Left cardiac atrium (tissue), 4 donors: ENCODE results near the gene TTC28. TPM values are rescaled to one million over a fixed set of nuclear protein-coding genes. Genes with fewer than 3 reads are reported as not detected.

Experiments
- ATAC-seq, 2 donors: fragments of 200-7000 bp; cut with Tn5 transposase; one replicate each; pipeline ENCODE4 v1.9.1; 2020; ENCODE audit warnings: mild to moderate bottlenecking in 2 of 2, moderate library complexity in 2 of 2
- DNase-seq: peaks from one replicate; pipeline ENCODE4 v3.0.0-alpha.2; 2020
- intact Hi-C, 2 donors: fragments of 100-400 bp; cut with DNase I; formaldehyde crosslinking; loops; one replicate each; pipeline versions ENCODE4 v1.14.1 to v1.15.1; 2022 to 2023
- total RNA-seq, 2 donors: library from RNA; stranded (reverse); fragmentation: NEBNext Ultra II Directional; extraction: Animal tissue kit (Norgen Biotek cat#: 25700); gene quantifications; one replicate each; pipeline ENCODE4 v1.2.1, GENCODE V29; 2021
- donor health status: DM: no; HTN: yes; CAD: no.
- donor health status: DM: no; HTN: yes; CAD: no; lungs with severe emphysema.
- donor health status: DM: yes; HTN: yes; CAD: no.
- donor health status: Dilated cardiomyopathy.

Gene TTC28
- total RNA-seq, 2 donors from 2014 or later, result 15.0 to 18.2 TPM

DNA sequence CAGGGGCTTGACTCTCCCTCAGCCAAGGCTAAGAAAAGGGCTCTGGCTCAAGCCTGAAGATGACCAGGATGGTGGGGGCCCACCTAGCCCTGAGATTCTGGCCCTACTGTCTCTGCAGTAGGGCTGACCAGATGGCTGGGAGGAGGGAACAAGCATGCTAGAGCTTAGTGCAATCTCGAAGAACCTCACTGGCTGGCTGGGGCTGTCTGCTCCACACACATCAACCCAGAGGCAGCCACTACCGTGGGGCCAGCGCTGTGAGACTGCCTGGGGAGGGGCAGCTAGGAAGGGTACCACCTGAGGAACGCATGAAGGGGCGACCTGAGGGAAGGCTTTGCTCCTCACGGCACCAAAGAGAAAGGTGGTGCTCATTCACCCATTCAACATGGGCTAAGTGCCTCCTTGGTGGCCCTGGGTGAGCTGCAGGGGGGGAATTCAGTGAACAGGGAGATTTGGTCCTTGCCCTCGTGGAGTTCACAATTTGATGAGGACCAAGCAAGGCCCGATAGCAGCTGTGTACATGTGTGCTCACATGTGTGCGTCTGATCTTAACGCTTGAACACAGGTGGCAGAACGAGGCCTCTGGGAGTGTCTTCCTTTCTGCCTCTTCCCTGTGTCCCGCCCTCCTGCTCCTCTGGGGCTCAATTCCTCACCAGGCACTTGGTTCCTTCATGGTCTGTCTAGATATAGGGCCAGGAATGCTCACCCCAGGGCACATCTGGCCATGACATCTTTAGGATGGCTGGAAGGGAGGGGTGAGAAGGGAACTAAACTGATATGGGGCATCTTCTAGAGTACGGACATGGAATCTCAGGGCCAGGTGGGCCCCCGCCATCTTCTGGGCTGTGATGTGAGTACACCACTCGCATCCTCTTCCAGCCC is 658.3 kb downstream of the TTC28 start:
- intact Hi-C loops, result loop anchor here (2.0 to 10.0 kb wide), 3 partner anchors 573 to 813 kb away; no protein-coding TSS in a partner anchor
- peak; percentile 10 for DNase-seq

GRCh38 chr22:28019881-28020861 is 659.5 kb downstream of the TTC28 start:
- ATAC-seq (peak; percentile 71), DNase-seq (peak; percentile 79)
- intact Hi-C loops, result loop anchor here (2.0 to 10.0 kb wide), 3 partner anchors 575 to 815 kb away; no protein-coding TSS in a partner anchor

More for the DNA sequence above, 658.3 kb downstream of the TTC28 start:
- no peak for ATAC-seq

- intact Hi-C loops, result no loop called here
- ATAC-seq, result no peak
- DNase-seq, result peak; percentile 14
These were observed 660.3 kb downstream of the TTC28 start for GRCh38 chr22:28019360-28019759.

- ATAC-seq (no peak), DNase-seq (peak; percentile 14)
- intact Hi-C loops, result no loop called here
These were observed 661.1 kb downstream of the TTC28 start for GRCh38 chr22:28018461-28018927.

- intact Hi-C loops, result no loop called here
- ATAC-seq, result no peak
- no peak for DNase-seq
These were observed 661.8 kb downstream of the TTC28 start for GRCh38 chr22:28017859-28018258.

GRCh38 chr22:28017558-28017820 is 662.2 kb downstream of the TTC28 start:
- no peak for DNase-seq
- ATAC-seq, result no peak
- intact Hi-C loops, result no loop called here

GRCh38 chr22:28016781-28017557 is 662.7 kb downstream of the TTC28 start:
- intact Hi-C loops, result no loop called here
- ATAC-seq (no peak), DNase-seq (peak; percentile 16)

DNA sequence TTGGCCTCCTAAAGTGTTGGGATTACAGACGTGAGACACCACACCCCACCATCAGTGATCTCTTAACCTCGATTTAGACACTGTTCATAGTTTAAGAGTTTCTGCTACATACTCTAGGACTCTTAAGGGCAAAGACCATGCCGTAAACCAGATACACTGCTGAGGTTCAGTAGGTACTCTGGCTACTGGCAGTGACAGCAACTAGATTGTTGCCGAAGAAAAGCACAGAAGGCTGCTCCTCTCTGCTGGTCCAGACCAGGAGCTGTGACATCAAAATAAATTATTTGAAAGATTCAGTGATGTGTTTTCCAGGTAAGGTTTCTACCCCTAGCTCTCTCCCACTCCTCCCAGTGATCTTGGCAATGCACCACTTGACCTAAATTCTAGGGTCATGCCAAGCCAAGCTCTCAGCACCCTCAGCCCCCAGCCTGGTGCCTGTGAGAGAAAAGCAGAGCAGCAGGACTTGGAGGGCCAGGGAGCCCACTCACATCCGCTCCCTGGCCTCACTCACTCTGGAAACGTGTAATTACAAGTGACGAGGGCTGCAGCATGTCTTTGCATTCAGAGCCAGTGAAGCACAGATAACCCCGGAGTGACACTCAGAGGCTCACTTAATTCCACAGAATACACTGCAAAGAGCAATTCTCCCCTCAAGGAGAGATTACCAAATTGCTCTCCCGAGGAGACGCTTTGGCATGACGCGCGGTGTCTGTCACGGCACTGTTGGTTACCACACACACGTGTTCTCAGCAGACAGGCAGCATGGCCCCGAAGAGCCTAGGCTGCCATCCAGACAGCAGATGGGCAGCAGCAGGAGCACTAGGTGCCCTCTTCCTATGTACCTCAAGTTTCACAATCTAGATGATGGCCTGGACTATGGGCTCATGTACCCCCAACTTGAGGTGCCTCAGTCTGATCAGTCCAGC is 663.7 kb downstream of the TTC28 start:
- DNase-seq, result peak; percentile 35
- intact Hi-C loops, result no loop called here
- peak in 1 of 2 donors; percentile 43 for ATAC-seq

- ATAC-seq, result no peak
- intact Hi-C loops, result no loop called here
These were observed 664.6 kb downstream of the TTC28 start for GRCh38 chr22:28015046-28015425.

GRCh38 chr22:28014211-28015045 is 665.2 kb downstream of the TTC28 start:
- DNase-seq, result peak; percentile 14
- no peak for ATAC-seq
- intact Hi-C loops, result no loop called here

More at GRCh38 chr22:28015046-28015425, 664.6 kb downstream of the TTC28 start:
- DNase-seq, result peak; percentile 17

DNA sequence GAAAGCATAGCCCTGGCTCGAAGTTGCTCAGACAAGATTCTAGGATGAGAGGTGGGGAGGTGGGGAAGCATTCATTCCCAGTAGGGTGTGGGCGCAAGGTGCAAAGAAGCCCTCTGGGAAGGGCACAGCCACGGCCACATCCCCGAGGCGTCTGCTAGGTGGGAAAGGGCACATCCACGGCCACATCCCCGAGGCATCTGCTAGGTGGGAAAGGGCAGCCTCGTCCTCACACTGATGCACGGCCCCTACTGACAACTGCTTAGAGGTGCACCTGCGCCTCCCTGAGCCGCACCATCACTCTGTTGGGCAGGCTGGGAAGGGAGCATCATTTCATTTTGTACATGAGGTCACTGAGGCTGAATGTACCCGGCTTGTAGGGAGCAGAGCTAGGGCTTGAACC is 666.0 kb downstream of the TTC28 start:
- intact Hi-C loops, result no loop called here
- DNase-seq (peak; percentile 15), ATAC-seq (no peak)

GRCh38 chr22:28012832-28013460 is 666.7 kb downstream of the TTC28 start:
- ATAC-seq (no peak), DNase-seq (peak; percentile 8)
- intact Hi-C loops, result no loop called here

DNA sequence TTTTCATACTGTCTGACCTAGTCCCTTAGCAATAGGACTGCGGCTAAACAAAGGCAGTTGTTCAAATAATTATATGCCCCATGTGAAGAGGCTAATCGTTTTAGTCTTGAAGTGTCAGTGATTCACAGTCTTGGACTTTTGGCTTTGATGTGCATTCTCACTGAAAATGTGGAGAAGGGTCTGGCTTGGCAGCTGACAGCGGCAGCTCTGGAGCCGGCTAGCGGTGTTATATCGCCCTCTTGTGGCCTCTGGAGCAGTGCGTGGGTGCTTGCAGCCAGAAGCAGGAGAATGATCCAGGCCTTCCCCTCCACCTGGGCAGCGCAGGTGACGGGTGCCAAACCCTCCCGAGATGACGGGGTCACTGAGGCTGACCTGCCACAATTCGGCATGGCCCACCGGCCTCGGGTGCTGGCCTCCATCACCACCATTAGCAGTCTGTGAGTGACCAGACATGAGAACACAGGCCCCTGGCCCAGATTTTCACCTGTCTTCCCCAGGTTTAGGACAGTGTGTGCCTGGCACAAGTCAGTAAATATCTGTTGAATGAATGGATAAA is 670.3 kb downstream of the TTC28 start:
- peak; percentile 71 to 80 for ATAC-seq
- DNase-seq, result peak; percentile 82
- intact Hi-C loops, result loop anchor here (2.0 to 5.0 kb wide), 3 partner anchors 122 to 1247 kb away; no protein-coding TSS in a partner anchor

DNA sequence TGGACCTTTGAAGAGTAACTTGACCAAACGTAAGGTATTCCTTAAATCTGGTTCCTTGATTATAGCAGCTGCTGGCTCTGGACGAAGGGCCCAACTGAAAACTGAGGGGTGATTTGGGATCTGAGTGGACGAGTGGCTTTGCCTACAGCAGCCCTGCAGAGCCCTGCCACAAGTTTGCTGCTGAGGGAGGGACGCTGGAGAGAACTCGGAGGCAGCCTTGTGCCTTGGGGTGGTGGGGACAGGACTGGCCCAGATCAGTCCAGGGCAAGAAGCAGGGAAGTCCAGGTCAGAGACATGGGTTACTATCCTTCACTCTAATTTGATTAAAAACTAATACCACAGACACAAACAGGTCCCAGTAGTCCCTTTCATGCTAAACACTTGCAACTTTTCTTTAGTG is 671.0 kb downstream of the TTC28 start:
- ATAC-seq (no peak), DNase-seq (no peak)
- intact Hi-C loops, result loop anchor here (2.0 to 5.0 kb wide), 3 partner anchors 121 to 1246 kb away; no protein-coding TSS in a partner anchor

DNA sequence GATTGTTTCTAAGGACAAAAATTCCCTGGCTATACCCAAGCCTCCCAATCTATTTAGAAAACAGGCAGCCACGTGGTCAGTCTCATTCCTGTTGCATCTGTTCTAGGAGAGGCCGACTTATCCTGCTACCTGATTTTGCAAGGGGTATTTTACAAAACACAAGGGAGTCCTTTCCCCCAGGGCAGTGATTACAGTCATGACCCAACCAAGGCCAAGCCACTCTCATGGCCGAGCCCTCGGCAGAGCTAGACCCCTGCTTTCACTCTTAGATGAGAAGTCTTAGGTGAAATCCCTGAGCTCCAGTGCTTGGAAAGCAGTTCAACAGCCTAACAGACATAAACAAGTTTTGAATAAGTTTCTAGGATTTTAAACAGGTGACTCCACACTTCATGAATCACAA is 671.6 kb downstream of the TTC28 start:
- intact Hi-C loops, result loop anchor here (2.0 to 5.0 kb wide), 3 partner anchors 121 to 1246 kb away; no protein-coding TSS in a partner anchor
- no peak for DNase-seq
- no peak for ATAC-seq

DNA sequence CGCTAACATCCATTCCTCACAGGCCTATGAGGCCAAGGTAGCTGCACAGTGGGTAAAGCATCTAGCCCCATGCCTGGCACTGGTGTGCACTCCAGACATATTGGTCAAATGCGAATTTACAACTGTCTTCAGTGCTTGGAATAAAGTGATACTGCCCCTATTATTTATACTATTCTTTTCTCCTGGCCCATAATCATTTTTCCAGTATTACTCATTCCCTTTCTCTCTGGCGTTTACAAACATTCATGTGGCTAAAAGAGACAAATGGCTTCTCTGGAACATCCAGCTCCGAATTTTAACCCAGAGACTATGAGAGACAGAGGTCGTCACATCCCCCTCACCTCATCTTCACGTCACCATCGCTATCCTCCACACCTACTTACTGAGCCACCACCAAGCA is 673.4 kb downstream of the TTC28 start:
- no peak for ATAC-seq
- no peak for DNase-seq
- intact Hi-C loops, result loop anchor here (5.0 kb wide), 2 partner anchors 119 to 1244 kb away; no protein-coding TSS in a partner anchor
